Fibroblast of lung (primary cell): ENCODE results near the gene MSANTD4. TPM values are rescaled to one million over a fixed set of nuclear protein-coding genes. Genes with fewer than 3 reads are reported as not detected.
"Not testable (repeated sequence)": the region's sequence is repeated elsewhere in the genome, so short reads cannot be mapped to it uniquely, and the experiment has no call there.

ENCODE experiments used
- DNase-seq, 2 donors: peaks; one replicate each; pipeline versions ENCODE4 v3.0.0 to v3.0.0-alpha.2; 2010; ENCODE audit warnings: low read depth in 2 of 2
- H2AFZ ChIP-seq: 2 replicates; pipeline ENCODE4 v1.5.1; 2012; ENCODE audit warnings: low read length, control low read depth, inconsistent platforms
- H3K27ac ChIP-seq: 2 replicates; pipeline ENCODE4 v1.5.1; 2011; ENCODE audit warnings: low read length, control low read depth; ENCODE audit not compliant: insufficient read depth
- H3K27me3 ChIP-seq: 2 replicates; pipeline ENCODE4 v1.5.1; 2011; ENCODE audit warnings: mild to moderate bottlenecking, low read length; ENCODE audit not compliant: control insufficient read depth, insufficient read depth
- H3K36me3 ChIP-seq: 2 replicates; pipeline ENCODE4 v1.5.1; 2011; ENCODE audit warnings: low read length; ENCODE audit not compliant: control insufficient read depth, insufficient read depth
- H3K4me1 ChIP-seq: 2 replicates; pipeline ENCODE4 v1.5.1; 2011; ENCODE audit warnings: low read length; ENCODE audit not compliant: control insufficient read depth, insufficient read depth; ENCODE audit errors: extremely low read depth
- H3K4me2 ChIP-seq: 2 replicates; pipeline ENCODE4 v1.5.1; 2011; ENCODE audit warnings: low read length, control low read depth; ENCODE audit not compliant: insufficient read depth; ENCODE audit errors: extremely low read depth
- H3K4me3 ChIP-seq, 4 experiments: fragments of 200-600 bp in 1 of 4; sonication (generic) in 1 of 4; replicated peaks in 1 of 4; 2 replicates each; pipeline ENCODE4 v1.5.1; 2011 to 2016; ENCODE audit warnings: low read length in 4 of 4, low read depth in 3 of 4, mild to moderate bottlenecking in 3 of 4, control low read depth in 2 of 4, inconsistent platforms in 1 of 4, mixed read lengths in 1 of 4; ENCODE audit not compliant: insufficient read depth in 1 of 4; ENCODE audit errors: control extremely low read depth in 1 of 4
- H3K79me2 ChIP-seq: 2 replicates; pipeline ENCODE4 v1.5.1; 2012; ENCODE audit warnings: mild to moderate bottlenecking, low read length, inconsistent platforms; ENCODE audit not compliant: control insufficient read depth, insufficient read depth
- H3K9ac ChIP-seq: 2 replicates; pipeline ENCODE4 v1.5.1; 2011; ENCODE audit warnings: mild to moderate bottlenecking, low read length, control low read depth; ENCODE audit not compliant: insufficient read depth
- H3K9me3 ChIP-seq: 2 replicates; pipeline ENCODE4 v1.5.1; 2012; ENCODE audit warnings: low read depth, low read length; ENCODE audit not compliant: control insufficient read depth, insufficient read depth
- H4K20me1 ChIP-seq: 2 replicates; pipeline ENCODE4 v1.5.1; 2011; ENCODE audit warnings: low read length; ENCODE audit not compliant: control insufficient read depth, insufficient read depth; ENCODE audit errors: extremely low read depth
- CTCF ChIP-seq, 2 donors: IDR thresholded peaks in 1 of 2; conservative IDR thresholded peaks in 1 of 2; 1 replicate in 1 of 2; 2 replicates in 1 of 2; pipeline ENCODE4 v1.5.1; 2011 to 2012; ENCODE audit warnings: low read length in 2 of 2, control low read depth in 1 of 2, inconsistent platforms in 1 of 2, low read depth in 1 of 2, mild to moderate bottlenecking in 1 of 2
- EZH2 ChIP-seq: IDR thresholded peaks from 2 replicates; pipeline ENCODE4 v1.5.1; 2012; ENCODE audit warnings: low read length, control low read depth, mild to moderate bottlenecking; ENCODE audit errors: missing control alignments
- polyA plus RNA-seq, 2 donors: library from polyadenylated mRNA; depleted of rRNA in 1 of 2; stranded (reverse) in 1 of 2; unstranded in 1 of 2; fragments of >200 nt; gene quantifications; 2 replicates each; pipeline ENCODE4 v1.2.1, GENCODE V29; 2011 to 2012; ENCODE audit warnings: missing spikeins in 1 of 2
- total RNA-seq: library from RNA; depleted of rRNA; stranded (reverse); fragments of >200 nt; gene quantifications from 2 replicates; pipeline ENCODE4 v1.2.1, GENCODE V29; 2014

MSANTD4 gene
- total and polyA plus RNA-seq, 2 donors (not counting 1 experiment from before 2014, with no cell fraction given) = 21.3 to 57.6 TPM

GRCh38 chr11:106011481-106011880, 10.6 kb downstream of the MSANTD4 start:
- H3K27ac ChIP-seq = no peak overlapping the region
- peaks cover 8% of the 10 kb centered on the region for H3K79me2 ChIP-seq
- no peak for TF ChIP-seq CTCF (conservative IDR thresholded peaks at IDR 0.05 in 1 of 2, IDR thresholded peaks at IDR 0.05 in 1 of 2; ENCODE audit: low read depth in 1 of 2, low read length in 2 of 2)
- TF ChIP-seq EZH2 = no peak
- no peak overlapping the region for H3K4me3 ChIP-seq
- no peak overlapping the region for H3K4me2 ChIP-seq
- no peaks in the 10 kb centered on the region for H3K9me3 ChIP-seq
- H3K36me3 ChIP-seq = peaks cover 3% of the 10 kb centered on the region
- DNase-seq = peak in 1 of 2 donors; percentile 27
- H2AFZ ChIP-seq = no peak overlapping the region
- no peak overlapping the region for H3K9ac ChIP-seq
- H3K27me3 ChIP-seq = no peaks in the 10 kb centered on the region
- H3K4me1 ChIP-seq = no peaks in the 10 kb centered on the region
- H4K20me1 ChIP-seq = no peaks in the 10 kb centered on the region

GRCh38 chr11:106003094-106003493, 18.9 kb downstream of the MSANTD4 start:
- not testable (repeated sequence) for H3K27me3 ChIP-seq, H3K4me3 ChIP-seq, H3K27ac ChIP-seq, H2AFZ ChIP-seq, H3K36me3 ChIP-seq, H3K9ac ChIP-seq, H3K4me2 ChIP-seq, H3K79me2 ChIP-seq, H3K9me3 ChIP-seq, DNase-seq, H4K20me1 ChIP-seq, H3K4me1 ChIP-seq

- Histone ChIP-seq H3K79me2 (no peaks in the 10 kb centered on the region), H2AFZ (no peak overlapping the region), H3K4me1 (no peaks in the 10 kb centered on the region), H4K20me1 (no peaks in the 10 kb centered on the region), H3K4me2 (no peak overlapping the region), H3K9me3 (no peaks in the 10 kb centered on the region), H3K27ac (no peak overlapping the region), H3K4me3 (no peak overlapping the region), H3K36me3 (peaks cover 2% of the 10 kb centered on the region), H3K9ac (no peak overlapping the region), H3K27me3 (no peaks in the 10 kb centered on the region)
- peak in 1 of 2 donors; percentile 12 for DNase-seq
- TF ChIP-seq EZH2 (no peak), CTCF (conservative IDR thresholded peaks at IDR 0.05 in 1 of 2, IDR thresholded peaks at IDR 0.05 in 1 of 2; ENCODE audit: low read depth in 1 of 2, low read length in 2 of 2) (no peak)
Measured at GRCh38 chr11:106001304-106002012, 20.6 kb downstream of the MSANTD4 start.
